OCI-LY7 (cell line): ENCODE data around the gene NFATC3. TPM values are rescaled to one million over a fixed set of nuclear protein-coding genes. Genes with fewer than 3 reads are reported as not detected.
"Not testable (repeated sequence)": the region's sequence is repeated elsewhere in the genome, so short reads cannot be mapped to it uniquely, and the experiment has no call there.

Experiments
- BruUV-seq: library from RNA; stranded (reverse); fragments of 400-500 nt; replicated peaks from 2 replicates; lab custom pipeline; 2021; lab: Mats Ljungman, UMichigan
- CTCF ChIA-PET: fragments of 300-600 bp; sonication (Branson Sonifier 250); formaldehyde crosslinking; loops from one replicate; lab custom pipeline; 2022; ENCODE audit warnings: antibody characterized with exemption; ENCODE audit not compliant: unreplicated experiment; lab: Charles Lee
- POLR2A ChIA-PET: fragments of 300-600 bp; sonication (Branson Sonifier 250); formaldehyde crosslinking; loops from one replicate; lab custom pipeline; 2022; ENCODE audit warnings: antibody characterized with exemption; lab: Charles Lee
- DNase-seq: peaks from one replicate; pipeline ENCODE4 v3.0.0-alpha.2; 2015; ENCODE audit warnings: low spot score
- H2AFZ ChIP-seq: fragments of 200-600 bp; sonication (generic), shearing (Covaris generic); 2 replicates; pipeline ENCODE4 v1.6.1; 2014; ENCODE audit warnings: mild to moderate bottlenecking, antibody characterized with exemption, low read length, moderate library complexity
- H3K27ac ChIP-seq: fragments of 200-600 bp; sonication (generic); 2 replicates; pipeline ENCODE4 v1.5.1; 2014; ENCODE audit warnings: mixed run types, low read depth, mild to moderate bottlenecking, moderate library complexity, low read length, inconsistent platforms; ENCODE audit not compliant: poor library complexity, severe bottlenecking
- H3K36me3 ChIP-seq: fragments of 200-600 bp; sonication (generic); 2 replicates; pipeline ENCODE4 v1.6.1; 2014; ENCODE audit warnings: mild to moderate bottlenecking, antibody characterized with exemption, low read length, moderate library complexity, mixed read lengths; ENCODE audit not compliant: insufficient read depth
- H3K4me1 ChIP-seq: fragments of 200-600 bp; sonication (generic); 2 replicates; pipeline ENCODE4 v1.5.1; 2014; ENCODE audit warnings: mild to moderate bottlenecking, low read length; ENCODE audit not compliant: insufficient read depth, poor library complexity, severe bottlenecking
- H3K4me2 ChIP-seq: fragments of 200-600 bp; sonication (generic); 2 replicates; pipeline ENCODE4 v1.6.1; 2014; ENCODE audit warnings: mild to moderate bottlenecking, low read length
- H3K4me3 ChIP-seq: fragments of 200-600 bp; sonication (generic); 2 replicates; pipeline ENCODE4 v1.5.1; 2014; ENCODE audit warnings: mild to moderate bottlenecking, low read depth, low read length; ENCODE audit not compliant: poor library complexity, severe bottlenecking
- H3K79me2 ChIP-seq: fragments of 200-600 bp; sonication (generic); 2 replicates; pipeline ENCODE4 v1.6.1; 2016; ENCODE audit warnings: low read depth, mild to moderate bottlenecking, low read length, moderate library complexity, mixed read lengths; ENCODE audit not compliant: insufficient read depth
- H3K9me2 ChIP-seq: fragments of 200-600 bp; sonication (generic); 2 replicates; pipeline ENCODE4 v1.6.1; 2016; ENCODE audit warnings: mild to moderate bottlenecking, low read length, mixed read lengths; ENCODE audit not compliant: insufficient read depth
- H3K9me3 ChIP-seq: fragments of 200-600 bp; sonication (generic); 2 replicates; pipeline ENCODE4 v1.6.1; 2014; ENCODE audit warnings: mild to moderate bottlenecking, mixed run types, low read length, mixed read lengths
- H4K20me1 ChIP-seq: fragments of 200-600 bp; sonication (generic); 2 replicates; pipeline ENCODE4 v1.6.1; 2014; ENCODE audit warnings: mild to moderate bottlenecking, antibody characterized with exemption, low read length, moderate library complexity, mixed read lengths; ENCODE audit not compliant: insufficient read depth
- EZH2phosphoT487 ChIP-seq: fragments of 200-600 bp; sonication (generic); IDR thresholded peaks from 2 replicates; pipeline ENCODE4 v1.6.1; 2018; ENCODE audit warnings: low read depth, borderline replicate concordance, mild to moderate bottlenecking, mixed run types, antibody characterized with exemption, low read length, moderate library complexity, mixed read lengths
- intact Hi-C: fragments of 100-400 bp; cut with micrococcal nuclease; formaldehyde crosslinking; loops from one replicate; pipeline ENCODE4 v1.10.0; 2022; ENCODE audit not compliant: unreplicated experiment
- total RNA-seq, 2 experiments: library from RNA; depleted of rRNA in 1 of 2; stranded (reverse); fragments of >200 nt in 1 of 2; shearing (Covaris generic) in 1 of 2; gene quantifications; 2 replicates each; pipeline ENCODE4 v1.2.3, GENCODE V29; 2014 to 2022
- TF ChIP-seq, protein P1 (sequence below): fragments of 200-600 bp; sonication (generic); conservative IDR thresholded peaks from 2 replicates; pipeline ENCODE4 v1.5.1; 2014; ENCODE audit warnings: mild to moderate bottlenecking, antibody characterized with exemption, low read length, moderate library complexity, mixed read lengths

Gene NFATC3
- total RNA-seq, 2 experiments from 2014 or later, result 73.4 to 76.0 TPM

DNA sequence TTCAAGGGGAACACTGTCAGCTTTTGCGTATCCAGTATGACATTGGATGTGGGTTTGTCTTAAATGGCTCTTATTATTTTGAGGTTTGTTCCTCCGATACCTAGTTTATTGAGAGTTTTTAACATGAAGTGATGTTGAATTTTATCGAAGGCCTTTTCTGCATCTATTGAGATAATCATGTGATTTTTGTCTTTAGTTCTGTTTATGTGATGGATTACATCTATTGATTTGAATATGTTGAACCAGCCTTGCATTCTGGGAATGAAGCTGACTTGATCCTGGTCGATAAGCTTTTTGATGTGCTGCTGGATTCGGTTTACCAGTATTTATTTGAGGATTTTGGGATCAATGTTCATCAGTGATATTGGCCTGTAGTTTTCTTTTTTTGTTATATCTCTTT lies 24.0 kb downstream of the NFATC3 start:
- H4K20me1 ChIP-seq, CTCF ChIA-PET, H3K9me2 ChIP-seq, H3K27ac ChIP-seq, DNase-seq, H2AFZ ChIP-seq, H3K4me1 ChIP-seq, BruUV-seq, H3K4me2 ChIP-seq, H3K4me3 ChIP-seq, intact Hi-C loops: not testable (repeated sequence)
- H3K36me3 ChIP-seq, result peaks cover 15% of the 10 kb centered on the region
- H3K79me2 ChIP-seq, result peaks cover 98% of the 10 kb centered on the region
- peaks cover 36% of the 10 kb centered on the region for H3K9me3 ChIP-seq
- POLR2A ChIA-PET, result interaction anchor here (0.5 to 0.7 kb wide), 3 partner anchors 10 to 97 kb away, joined by 3 to 4 read pairs (median 3); no protein-coding TSS in a partner anchor

DNA sequence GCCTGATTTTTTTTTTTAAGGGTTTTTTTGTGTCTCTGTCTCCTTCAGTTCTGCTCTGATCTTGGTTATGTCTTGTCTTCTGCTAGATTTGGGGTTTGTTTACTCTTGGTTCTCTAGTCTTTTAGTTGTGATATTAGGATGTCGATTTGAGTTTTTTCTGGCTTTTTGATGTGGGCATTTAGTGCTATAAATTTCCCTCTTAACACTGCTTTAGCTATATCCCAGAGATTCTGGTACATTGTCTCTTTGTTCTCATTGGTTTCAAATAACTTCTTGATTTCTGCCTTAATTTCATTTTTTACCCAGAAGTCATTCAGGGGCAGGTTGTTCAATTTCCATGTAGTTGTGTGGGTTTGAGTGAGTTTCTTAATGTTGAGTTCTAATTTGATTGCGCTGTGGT lies 25.4 kb downstream of the NFATC3 start:
- H3K27ac ChIP-seq, CTCF ChIA-PET, POLR2A ChIA-PET, intact Hi-C loops, H2AFZ ChIP-seq, H3K4me1 ChIP-seq, H4K20me1 ChIP-seq, BruUV-seq, H3K4me3 ChIP-seq, H3K4me2 ChIP-seq, H3K36me3 ChIP-seq, DNase-seq, H3K9me2 ChIP-seq: not testable (repeated sequence)
- Histone ChIP-seq H3K9me3 (peaks cover 27% of the 10 kb centered on the region), H3K79me2 (peaks cover 98% of the 10 kb centered on the region)

DNA sequence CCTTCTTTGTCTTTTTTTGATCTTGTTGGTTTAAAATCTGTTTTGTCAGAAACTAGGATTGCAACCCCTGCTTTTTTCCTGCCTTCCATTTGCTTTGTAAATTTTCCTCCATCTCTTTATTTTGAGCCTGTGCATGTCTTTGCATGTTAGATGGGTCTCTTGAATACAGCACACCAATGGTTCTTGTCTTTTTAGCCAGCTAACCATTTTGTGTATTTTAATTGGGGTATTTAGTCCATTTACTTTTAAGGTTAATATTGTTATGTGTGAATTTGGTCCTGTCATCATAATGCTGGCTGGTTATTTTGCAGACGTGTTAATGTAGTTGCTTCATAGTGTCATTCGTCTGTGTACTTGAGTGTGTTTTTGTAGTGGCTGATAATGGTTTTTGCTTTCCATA lies 26.2 kb downstream of the NFATC3 start:
- no peak overlapping the region for H3K4me2 ChIP-seq
- no peak overlapping the region for H2AFZ ChIP-seq
- intact Hi-C loops, result no loop called here
- H3K9me3 ChIP-seq, result peaks cover 20% of the 10 kb centered on the region; the same call in 1 of the 2 replicates
- peaks cover 7% of the 10 kb centered on the region for H3K36me3 ChIP-seq
- no peak overlapping the region for H3K4me3 ChIP-seq
- H4K20me1 ChIP-seq, result peaks cover 10% of the 10 kb centered on the region; the same call in 1 of the 2 replicates
- BruUV-seq, result no TSS peak
- ChIA-PET POLR2A (interaction anchor here (0.8 kb wide), 1 partner anchor 10 kb away, joined by 3 read pairs; no protein-coding TSS in a partner anchor), CTCF (no interaction called here)
- peaks cover 13% of the 10 kb centered on the region for H3K4me1 ChIP-seq
- DNase-seq, result no peak
- no peaks in the 10 kb centered on the region for H3K9me2 ChIP-seq
- peaks cover 98% of the 10 kb centered on the region for H3K79me2 ChIP-seq
- H3K27ac ChIP-seq, result no peak overlapping the region
- TF ChIP-seq, protein P1, sequence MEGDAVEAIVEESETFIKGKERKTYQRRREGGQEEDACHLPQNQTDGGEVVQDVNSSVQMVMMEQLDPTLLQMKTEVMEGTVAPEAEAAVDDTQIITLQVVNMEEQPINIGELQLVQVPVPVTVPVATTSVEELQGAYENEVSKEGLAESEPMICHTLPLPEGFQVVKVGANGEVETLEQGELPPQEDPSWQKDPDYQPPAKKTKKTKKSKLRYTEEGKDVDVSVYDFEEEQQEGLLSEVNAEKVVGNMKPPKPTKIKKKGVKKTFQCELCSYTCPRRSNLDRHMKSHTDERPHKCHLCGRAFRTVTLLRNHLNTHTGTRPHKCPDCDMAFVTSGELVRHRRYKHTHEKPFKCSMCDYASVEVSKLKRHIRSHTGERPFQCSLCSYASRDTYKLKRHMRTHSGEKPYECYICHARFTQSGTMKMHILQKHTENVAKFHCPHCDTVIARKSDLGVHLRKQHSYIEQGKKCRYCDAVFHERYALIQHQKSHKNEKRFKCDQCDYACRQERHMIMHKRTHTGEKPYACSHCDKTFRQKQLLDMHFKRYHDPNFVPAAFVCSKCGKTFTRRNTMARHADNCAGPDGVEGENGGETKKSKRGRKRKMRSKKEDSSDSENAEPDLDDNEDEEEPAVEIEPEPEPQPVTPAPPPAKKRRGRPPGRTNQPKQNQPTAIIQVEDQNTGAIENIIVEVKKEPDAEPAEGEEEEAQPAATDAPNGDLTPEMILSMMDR, result no peak
- no peak for TF ChIP-seq EZH2phosphoT487
